Activated naive CD4-positive, alpha-beta T cell treated with anti-CD3 and anti-CD28 coated beads, Interleukin-2, amount 50 U/mL, for 24 hours (primary cell): ENCODE results near the gene BCL11A.

Experiments used
- H3K27ac Mint-ChIP-seq: one replicate; pipeline ENCODE4 v1.8.0; 2021; ENCODE audit warnings: mild to moderate bottlenecking, mixed read lengths
- H3K27me3 Mint-ChIP-seq: one replicate; pipeline ENCODE4 v1.8.0; 2021; ENCODE audit warnings: mixed read lengths
- H3K36me3 Mint-ChIP-seq: one replicate; pipeline ENCODE4 v1.8.0; 2021; ENCODE audit warnings: mixed read lengths
- H3K4me1 Mint-ChIP-seq: one replicate; pipeline ENCODE4 v1.8.0; 2021; ENCODE audit warnings: mixed read lengths
- H3K4me3 Mint-ChIP-seq: one replicate; pipeline ENCODE4 v1.8.0; 2021; ENCODE audit warnings: mild to moderate bottlenecking, mixed read lengths
- H3K9me3 Mint-ChIP-seq: one replicate; pipeline ENCODE4 v1.8.0; 2021; ENCODE audit warnings: mixed read lengths

BCL11A gene

GRCh38 chr2:60540074-60540473, 13.4 kb downstream of the BCL11A start:
- Mint-ChIP-seq H3K36me3 (no peaks in the 10 kb centered on the region), H3K27me3 (peaks cover 31% of the 10 kb centered on the region), H3K4me3 (no peak overlapping the region), H3K27ac (no peak overlapping the region), H3K4me1 (no peaks in the 10 kb centered on the region), H3K9me3 (no peaks in the 10 kb centered on the region)

GRCh38 chr2:60539140-60539539, 14.3 kb downstream of the BCL11A start:
- Mint-ChIP-seq H3K4me1 (no peaks in the 10 kb centered on the region), H3K36me3 (no peaks in the 10 kb centered on the region)

GRCh38 chr2:60538101-60538500, 15.4 kb downstream of the BCL11A start:
- H3K4me1 Mint-ChIP-seq, result no peaks in the 10 kb centered on the region
- no peak overlapping the region for H3K4me3 Mint-ChIP-seq
- peaks cover 26% of the 10 kb centered on the region for H3K27me3 Mint-ChIP-seq
- H3K27ac Mint-ChIP-seq, result no peak overlapping the region
- H3K9me3 Mint-ChIP-seq, result no peaks in the 10 kb centered on the region
- H3K36me3 Mint-ChIP-seq, result no peaks in the 10 kb centered on the region

More at GRCh38 chr2:60539140-60539539, 14.3 kb downstream of the BCL11A start:
- Mint-ChIP-seq H3K27me3 (peaks cover 27% of the 10 kb centered on the region), H3K9me3 (no peaks in the 10 kb centered on the region), H3K4me3 (no peak overlapping the region), H3K27ac (no peak overlapping the region)

- Mint-ChIP-seq H3K27me3 (peaks cover 27% of the 10 kb centered on the region), H3K36me3 (no peaks in the 10 kb centered on the region), H3K9me3 (no peaks in the 10 kb centered on the region), H3K27ac (no peak overlapping the region), H3K4me1 (no peaks in the 10 kb centered on the region), H3K4me3 (no peak overlapping the region)
Measured at GRCh38 chr2:60536746-60537145, 16.7 kb downstream of the BCL11A start.

- H3K9me3 Mint-ChIP-seq, result no peaks in the 10 kb centered on the region
- H3K27me3 Mint-ChIP-seq, result peaks cover 32% of the 10 kb centered on the region
- H3K27ac Mint-ChIP-seq, result no peak overlapping the region
- no peak overlapping the region for H3K4me3 Mint-ChIP-seq
- no peaks in the 10 kb centered on the region for H3K4me1 Mint-ChIP-seq
- no peaks in the 10 kb centered on the region for H3K36me3 Mint-ChIP-seq
Measured at GRCh38 chr2:60535685-60536312, 17.7 kb downstream of the BCL11A start.

GRCh38 chr2:60534892-60535684, 18.4 kb downstream of the BCL11A start:
- Mint-ChIP-seq H3K27ac (no peak overlapping the region), H3K27me3 (peaks cover 35% of the 10 kb centered on the region), H3K36me3 (no peaks in the 10 kb centered on the region), H3K4me3 (no peak overlapping the region), H3K9me3 (no peaks in the 10 kb centered on the region), H3K4me1 (no peaks in the 10 kb centered on the region)

- Mint-ChIP-seq H3K36me3 (no peaks in the 10 kb centered on the region), H3K4me1 (no peaks in the 10 kb centered on the region), H3K27ac (no peak overlapping the region), H3K27me3 (peaks cover 36% of the 10 kb centered on the region), H3K9me3 (no peaks in the 10 kb centered on the region), H3K4me3 (no peak overlapping the region)
Measured at GRCh38 chr2:60534052-60534685, 19.3 kb downstream of the BCL11A start.

GRCh38 chr2:60533101-60534051, 20.1 kb downstream of the BCL11A start:
- H3K9me3 Mint-ChIP-seq, result no peaks in the 10 kb centered on the region
- no peaks in the 10 kb centered on the region for H3K36me3 Mint-ChIP-seq
- no peaks in the 10 kb centered on the region for H3K4me1 Mint-ChIP-seq
- peaks cover 40% of the 10 kb centered on the region for H3K27me3 Mint-ChIP-seq
- no peak overlapping the region for H3K27ac Mint-ChIP-seq
- H3K4me3 Mint-ChIP-seq, result no peak overlapping the region

GRCh38 chr2:60532421-60532820, 21.0 kb downstream of the BCL11A start:
- H3K9me3 Mint-ChIP-seq, result no peaks in the 10 kb centered on the region
- no peak overlapping the region for H3K4me3 Mint-ChIP-seq
- no peaks in the 10 kb centered on the region for H3K4me1 Mint-ChIP-seq
- H3K27me3 Mint-ChIP-seq, result peaks cover 48% of the 10 kb centered on the region
- no peaks in the 10 kb centered on the region for H3K36me3 Mint-ChIP-seq
- H3K27ac Mint-ChIP-seq, result no peak overlapping the region

GRCh38 chr2:60531701-60532133, 21.7 kb downstream of the BCL11A start:
- H3K27ac Mint-ChIP-seq, result no peak overlapping the region
- peaks cover 48% of the 10 kb centered on the region for H3K27me3 Mint-ChIP-seq
- H3K9me3 Mint-ChIP-seq, result no peaks in the 10 kb centered on the region
- no peaks in the 10 kb centered on the region for H3K4me1 Mint-ChIP-seq
- no peak overlapping the region for H3K4me3 Mint-ChIP-seq
- no peaks in the 10 kb centered on the region for H3K36me3 Mint-ChIP-seq

- H3K4me3 Mint-ChIP-seq, result no peak overlapping the region
- H3K9me3 Mint-ChIP-seq, result no peaks in the 10 kb centered on the region
- peaks cover 41% of the 10 kb centered on the region for H3K27me3 Mint-ChIP-seq
- H3K27ac Mint-ChIP-seq, result no peak overlapping the region
- no peaks in the 10 kb centered on the region for H3K4me1 Mint-ChIP-seq
- no peaks in the 10 kb centered on the region for H3K36me3 Mint-ChIP-seq
Measured at GRCh38 chr2:60530660-60531281, 22.7 kb downstream of the BCL11A start.

GRCh38 chr2:60529785-60530627, 23.4 kb downstream of the BCL11A start:
- no peaks in the 10 kb centered on the region for H3K9me3 Mint-ChIP-seq
- H3K4me3 Mint-ChIP-seq, result no peak overlapping the region
- peaks cover 38% of the 10 kb centered on the region for H3K27me3 Mint-ChIP-seq
- H3K27ac Mint-ChIP-seq, result no peak overlapping the region
- H3K36me3 Mint-ChIP-seq, result no peaks in the 10 kb centered on the region
- no peaks in the 10 kb centered on the region for H3K4me1 Mint-ChIP-seq

- H3K27ac Mint-ChIP-seq, result no peak overlapping the region
- H3K4me3 Mint-ChIP-seq, result no peak overlapping the region
- no peaks in the 10 kb centered on the region for H3K36me3 Mint-ChIP-seq
- peaks cover 38% of the 10 kb centered on the region for H3K27me3 Mint-ChIP-seq
- no peaks in the 10 kb centered on the region for H3K4me1 Mint-ChIP-seq
- H3K9me3 Mint-ChIP-seq, result no peaks in the 10 kb centered on the region
Measured at GRCh38 chr2:60529136-60529784, 24.2 kb downstream of the BCL11A start.
